Vagina (tissue), 2 donors: ENCODE measurements around the gene HAUS7. TPM values are rescaled to one million over a fixed set of nuclear protein-coding genes. Genes with fewer than 3 reads are reported as not detected.
"Not testable (repeated sequence)": the region's sequence is repeated elsewhere in the genome, so short reads cannot be mapped to it uniquely, and the experiment has no call there.

ENCODE experiments used
- DNase-seq, 2 donors: peaks; one replicate each; pipeline ENCODE4 v3.0.0-alpha.2; 2017; ENCODE audit errors: extremely low spot score in 2 of 2
- H3K27ac ChIP-seq: fragments of 200-600 bp; sonication (generic); one replicate; pipeline ENCODE4 v1.5.1; 2019
- H3K27me3 ChIP-seq: fragments of 200-600 bp; sonication (generic); one replicate; pipeline ENCODE4 v1.5.1; 2019
- H3K36me3 ChIP-seq, 2 donors: fragments of 200-600 bp; sonication (generic); one replicate each; pipeline ENCODE4 v1.5.1; 2017 to 2019
- H3K4me1 ChIP-seq: fragments of 200-600 bp; sonication (generic); one replicate; pipeline ENCODE4 v1.5.1; 2019
- H3K4me3 ChIP-seq, 2 donors: fragments of 200-600 bp; sonication (generic); 1 replicate in 1 of 2; 2 replicates in 1 of 2; pipeline ENCODE4 v1.5.1; 2016 to 2019
- H3K9me3 ChIP-seq: fragments of 200-600 bp; sonication (generic); one replicate; pipeline ENCODE4 v1.5.1; 2019
- CTCF ChIP-seq, 3 experiments: fragments of 450-650 bp in 2 of 3; fragments of 200-600 bp in 1 of 3; sonication (generic) in 1 of 3; IDR thresholded peaks; one replicate each; pipeline ENCODE4 v1.5.1; 2017 to 2019; ENCODE audit warnings: antibody characterized with exemption in 3 of 3, mild to moderate bottlenecking in 2 of 3, moderate library complexity in 2 of 3
- POLR2A ChIP-seq, 2 donors: fragments of 450-650 bp; IDR thresholded peaks; one replicate each; pipeline ENCODE4 v1.6.1; 2017; ENCODE audit warnings: antibody characterized with exemption in 2 of 2, mild to moderate bottlenecking in 2 of 2, moderate library complexity in 2 of 2
- POLR2AphosphoS5 ChIP-seq, 2 donors: sonication (generic); formaldehyde crosslinking; IDR thresholded peaks; one replicate each; pipeline ENCODE4 v1.9.0; 2017; ENCODE audit warnings: antibody characterized with exemption in 2 of 2, mild to moderate bottlenecking in 2 of 2, low read depth in 1 of 2; ENCODE audit not compliant: insufficient read depth in 1 of 2
- intact Hi-C: fragments of 100-400 bp; cut with DNase I; formaldehyde crosslinking; loops from one replicate; pipeline ENCODE4 v1.15.1; 2023
- total RNA-seq: library from RNA; depleted of rRNA; stranded (reverse); fragments of >200 nt; gene quantifications from one replicate; pipeline ENCODE4 v1.2.3, GENCODE V29; 2016

HAUS7 gene
- total RNA-seq, 1 donor from 2014 or later = 17.7 TPM

- Histone ChIP-seq H3K9me3 (no peaks in the 10 kb centered on the region), H3K27ac (no peak overlapping the region), H3K36me3 (no peaks in the 10 kb centered on the region), H3K4me3 (no peak overlapping the region), H3K4me1 (no peaks in the 10 kb centered on the region), H3K27me3 (no peaks in the 10 kb centered on the region)
- DNase-seq = no peak
- intact Hi-C loops = no loop called here
- TF ChIP-seq CTCF (IDR thresholded peaks at IDR 0.05) = no peak
- TF ChIP-seq POLR2AphosphoS5 (IDR thresholded peaks at IDR 0.05; ENCODE audit: insufficient read depth in 1 of 2, low read depth in 1 of 2) = no peak
- no peak for TF ChIP-seq POLR2A (IDR thresholded peaks at IDR 0.05)
Measured at GRCh38 chrX:153406011-153406410, 64.4 kb downstream of the HAUS7 start.

- Histone ChIP-seq H3K36me3 (no peaks in the 10 kb centered on the region), H3K27me3 (no peaks in the 10 kb centered on the region), H3K27ac (no peak overlapping the region), H3K9me3 (no peaks in the 10 kb centered on the region), H3K4me1 (no peaks in the 10 kb centered on the region), H3K4me3 (no peak overlapping the region)
- no peak for TF ChIP-seq POLR2A (IDR thresholded peaks at IDR 0.05)
- TF ChIP-seq POLR2AphosphoS5 (IDR thresholded peaks at IDR 0.05; ENCODE audit: insufficient read depth in 1 of 2, low read depth in 1 of 2) = no peak
- no peak for TF ChIP-seq CTCF (IDR thresholded peaks at IDR 0.05)
- intact Hi-C loops = no loop called here
- no peak for DNase-seq
Measured at GRCh38 chrX:153405426-153405825, 65.0 kb downstream of the HAUS7 start.

GRCh38 chrX:153404333-153404732 lies 66.0 kb downstream of the HAUS7 start:
- H3K27me3 ChIP-seq, H3K4me3 ChIP-seq, intact Hi-C loops, H3K27ac ChIP-seq, H3K9me3 ChIP-seq, DNase-seq, H3K4me1 ChIP-seq, H3K36me3 ChIP-seq: not testable (repeated sequence)

- Histone ChIP-seq H3K4me3 (no peak within 1 kb of the TSS), H3K27ac (no peak within 1 kb of the TSS), H3K27me3 (no peaks in the 10 kb centered on the region), H3K4me1 (no peaks in the 10 kb centered on the region), H3K36me3 (no peaks in the 10 kb centered on the region), H3K9me3 (no peaks in the 10 kb centered on the region)
- TF ChIP-seq POLR2AphosphoS5 (IDR thresholded peaks at IDR 0.05; ENCODE audit: insufficient read depth in 1 of 2, low read depth in 1 of 2) = no peak
- TF ChIP-seq POLR2A (IDR thresholded peaks at IDR 0.05) = no peak
- no peak for TF ChIP-seq CTCF (IDR thresholded peaks at IDR 0.05)
- intact Hi-C loops = no loop called here
- DNase-seq = no peak
Measured at GRCh38 chrX:153401133-153401764, 69.1 kb downstream of the HAUS7 start, which contains the start of gene PNMA6E. Gene PNMA6E (minus strand): TSS chrX:153401350. CDS start chrX:153398849, 2,501 bp downstream.

- Histone ChIP-seq H3K27me3 (no peaks in the 10 kb centered on the region), H3K9me3 (no peaks in the 10 kb centered on the region), H3K4me3 (no peak overlapping the region), H3K36me3 (no peaks in the 10 kb centered on the region), H3K4me1 (no peaks in the 10 kb centered on the region), H3K27ac (no peak overlapping the region)
- no peak for TF ChIP-seq POLR2AphosphoS5 (IDR thresholded peaks at IDR 0.05; ENCODE audit: insufficient read depth in 1 of 2, low read depth in 1 of 2)
- no peak for TF ChIP-seq CTCF (IDR thresholded peaks at IDR 0.05)
- no peak for TF ChIP-seq POLR2A (IDR thresholded peaks at IDR 0.05)
- DNase-seq = no peak
- intact Hi-C loops = no loop called here
Measured at GRCh38 chrX:153400146-153401132, 69.9 kb downstream of the HAUS7 start.
